ENCODE results near the gene TIGD6. TPM values are rescaled to one million over a fixed set of nuclear protein-coding genes. Genes with fewer than 3 reads are reported as not detected.

TIGD6 gene
- total RNA-seq, 5 donors from 2014 or later (not counting 1 experiment from before 2014, with no cell fraction given): 1.7 to 4.5 (median 4.0) TPM

DNA sequence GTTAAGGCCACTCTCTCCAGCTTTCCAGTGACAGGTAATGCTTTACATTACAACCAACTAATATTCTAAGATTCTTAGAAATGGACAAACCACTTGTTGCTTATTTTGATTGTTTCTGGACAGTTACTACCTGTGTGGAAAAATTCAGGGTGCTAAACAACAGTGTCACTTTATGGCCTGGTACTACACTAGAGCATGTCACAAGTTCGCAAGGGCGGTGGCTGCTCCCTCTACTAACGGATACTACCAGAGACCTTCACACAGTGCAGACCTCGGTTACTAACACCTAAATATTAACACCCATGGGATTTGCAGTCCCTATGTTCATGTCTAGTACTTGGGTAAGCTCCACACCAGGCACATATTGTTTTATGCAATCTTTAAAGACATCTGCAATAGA is 13.5 kb upstream of the TIGD6 start:
- no peaks in the 10 kb centered on the region for H3K27me3 Mint-ChIP-seq
- H3K27ac Mint-ChIP-seq: no peak overlapping the region
- no peak overlapping the region for H3K4me3 Mint-ChIP-seq
- H3K4me3 ChIP-seq (ENCODE audit: control insufficient read depth in 1 of 2, extremely low read depth in 1 of 2, low read length in 1 of 2): no peak overlapping the region
- peaks cover under 1 to 7% (median 5%) of the 10 kb centered on the region in 3 donors for H3K4me1 Mint-ChIP-seq
- no peaks in the 10 kb centered on the region for H3K9me3 ChIP-seq
- DNase-seq (no peak), ATAC-seq (replicated peaks in 1 of 4) (no peak)
- H3K27me3 ChIP-seq (replicated peaks in 1 of 2; ENCODE audit: control insufficient read depth in 2 of 2, extremely low read depth in 1 of 2, insufficient read depth in 2 of 2, low read length in 1 of 2): no peaks in the 10 kb centered on the region
- H3K36me3 Mint-ChIP-seq: peaks cover 85% of the 10 kb centered on the region
- ChIA-PET CTCF (interaction anchor here in 1 of 2 donors (0.5 kb wide), 1 partner anchor 371 kb away, joined by 3 read pairs; no protein-coding TSS in a partner anchor), POLR2A (no interaction called here)
- 100% methylated on average over 2 of the region's 4 CpGs for WGBS (ENCODE audit: insufficient coverage)
- peaks cover 0 to 6% (median 2%) of the 10 kb centered on the region in 3 donors for H3K9me3 Mint-ChIP-seq
- no peaks in the 10 kb centered on the region for H3K4me1 ChIP-seq (ENCODE audit: control insufficient read depth in 1 of 2, extremely low read depth in 1 of 2, insufficient read depth in 2 of 2, low read length in 2 of 2)
- H3K36me3 ChIP-seq (ENCODE audit: control insufficient read depth in 2 of 2, extremely low read depth in 1 of 2, insufficient read depth in 1 of 2, low read length in 1 of 2): peaks cover 13 to 84% of the 10 kb centered on the region in 2 donors
- H3K27ac ChIP-seq (ENCODE audit: low read length): no peak overlapping the region

DNA sequence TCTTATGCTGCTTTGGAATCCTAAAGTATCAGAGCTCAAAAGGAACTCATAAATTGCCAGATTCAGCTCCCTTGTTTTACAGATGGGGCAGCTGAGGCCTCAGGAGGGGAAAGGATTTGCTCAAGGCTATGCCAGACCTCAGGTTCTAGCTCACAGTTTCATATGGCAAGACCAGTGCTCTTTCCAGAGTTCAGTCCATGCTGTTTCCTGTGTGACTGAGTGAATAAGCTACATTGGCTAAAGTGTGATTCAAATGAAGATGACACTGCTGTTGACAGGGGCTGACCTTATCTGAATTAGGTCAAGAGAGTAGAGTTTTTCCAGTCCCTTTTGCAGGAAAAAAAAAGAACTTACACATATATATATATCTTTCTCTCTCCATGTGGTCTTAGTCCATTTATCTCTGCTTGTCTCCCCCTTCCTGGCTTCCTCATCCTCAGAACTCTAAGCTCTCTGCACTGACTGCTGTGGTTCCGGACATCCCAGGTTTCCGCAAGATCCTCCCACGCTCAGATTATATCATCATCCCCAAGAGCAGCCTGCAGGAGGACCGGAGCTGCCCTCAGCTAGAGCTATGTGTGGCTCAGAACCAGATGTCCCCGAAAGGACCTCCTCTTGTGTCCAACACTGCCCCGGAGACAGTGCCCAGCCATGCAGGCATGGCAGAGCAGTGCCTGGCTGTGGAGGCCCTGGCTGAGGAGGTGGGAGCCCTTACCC is 9.4 kb upstream of the TIGD6 start:
- ChIA-PET POLR2A (no interaction called here), CTCF (interaction anchor here in 1 of 2 donors (1.5 kb wide), 1 partner anchor 10 kb away, joined by 4 read pairs; no protein-coding TSS in a partner anchor)
- H3K9me3 ChIP-seq: no peaks in the 10 kb centered on the region
- DNase-seq (no peak), ATAC-seq (replicated peaks in 1 of 4) (no peak)
- no peaks in the 10 kb centered on the region for H3K9me3 Mint-ChIP-seq
- no peaks in the 10 kb centered on the region for H3K27me3 ChIP-seq (replicated peaks in 1 of 2; ENCODE audit: control insufficient read depth in 2 of 2, extremely low read depth in 1 of 2, insufficient read depth in 2 of 2, low read length in 1 of 2)
- WGBS (ENCODE audit: insufficient coverage): 100% methylated on average over 6 of the region's 6 CpGs
- peaks cover 15 to 27% (median 15%) of the 10 kb centered on the region in 3 donors for H3K4me1 Mint-ChIP-seq
- peaks cover 7 to 81% of the 10 kb centered on the region in 2 donors for H3K36me3 ChIP-seq (ENCODE audit: control insufficient read depth in 2 of 2, extremely low read depth in 1 of 2, insufficient read depth in 1 of 2, low read length in 1 of 2)
- no peak overlapping the region for H3K27ac ChIP-seq (ENCODE audit: low read length)
- H3K4me3 Mint-ChIP-seq: no peak overlapping the region
- H3K27me3 Mint-ChIP-seq: no peaks in the 10 kb centered on the region
- H3K36me3 Mint-ChIP-seq: peaks cover 81% of the 10 kb centered on the region
- no peak overlapping the region for H3K4me3 ChIP-seq (ENCODE audit: control insufficient read depth in 1 of 2, extremely low read depth in 1 of 2, low read length in 1 of 2)
- H3K4me1 ChIP-seq (ENCODE audit: control insufficient read depth in 1 of 2, extremely low read depth in 1 of 2, insufficient read depth in 2 of 2, low read length in 2 of 2): no peaks in the 10 kb centered on the region
- H3K27ac Mint-ChIP-seq: no peak overlapping the region

DNA sequence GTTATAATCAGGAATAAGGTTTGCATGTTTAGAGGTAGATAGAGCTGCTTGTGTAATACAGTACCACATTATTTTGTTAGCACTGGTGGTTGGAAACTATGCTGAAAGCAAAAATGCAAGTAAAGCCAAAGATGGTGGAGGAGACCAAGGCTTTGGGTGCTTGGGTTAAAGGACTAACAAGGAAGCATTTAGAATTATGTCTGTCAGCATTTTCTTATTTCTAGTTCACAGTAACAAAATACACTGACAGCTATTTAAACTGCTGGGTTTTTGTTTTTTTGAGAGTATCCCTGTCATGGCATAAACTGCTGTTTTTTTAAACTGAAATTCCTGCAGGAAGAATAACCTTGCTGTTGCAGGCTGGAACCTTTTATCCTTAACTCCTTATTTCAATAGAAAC is 6.6 kb upstream of the TIGD6 start:
- Histone ChIP-seq H3K4me1 (ENCODE audit: control insufficient read depth in 1 of 2, extremely low read depth in 1 of 2, insufficient read depth in 2 of 2, low read length in 2 of 2) (peaks cover 3 to 10% of the 10 kb centered on the region in 2 experiments), H3K36me3 (ENCODE audit: control insufficient read depth in 2 of 2, extremely low read depth in 1 of 2, insufficient read depth in 1 of 2, low read length in 1 of 2) (peaks cover 5 to 60% of the 10 kb centered on the region in 2 donors), H3K9me3 (no peaks in the 10 kb centered on the region), H3K27me3 (replicated peaks in 1 of 2; ENCODE audit: control insufficient read depth in 2 of 2, extremely low read depth in 1 of 2, insufficient read depth in 2 of 2, low read length in 1 of 2) (no peaks in the 10 kb centered on the region), H3K27ac (ENCODE audit: low read length) (no peak overlapping the region), H3K4me3 (ENCODE audit: control insufficient read depth in 1 of 2, extremely low read depth in 1 of 2, low read length in 1 of 2) (no peak overlapping the region)
- POLR2A ChIA-PET: interaction anchor here (0.6 kb wide), 2 partner anchors 432 to 1587 kb away, joined by 7 read pairs; no protein-coding TSS in a partner anchor
- Mint-ChIP-seq H3K4me3 (no peak overlapping the region), H3K9me3 (no peaks in the 10 kb centered on the region), H3K27me3 (no peaks in the 10 kb centered on the region), H3K36me3 (peaks cover 63% of the 10 kb centered on the region), H3K27ac (no peak overlapping the region), H3K4me1 (peaks cover 36 to 47% (median 39%) of the 10 kb centered on the region in 3 donors)
- DNase-seq: no peak
- CTCF ChIA-PET: interaction anchor here (1.0 to 2.0 kb wide), 2 partner anchors 14 to 16 kb away, joined by 3 to 5 read pairs; no protein-coding TSS in a partner anchor
- ATAC-seq (replicated peaks in 1 of 4): no peak

- CTCF ChIA-PET: interaction anchor here (1.0 to 2.0 kb wide), 3 partner anchors 13 to 370 kb away, joined by 3 to 5 read pairs (median 3); no protein-coding TSS in a partner anchor
- POLR2A ChIA-PET: interaction anchor here in 1 of 2 donors (0.5 kb wide), 2 partner anchors 411 to 416 kb away, joined by 3 to 10 read pairs; no protein-coding TSS in a partner anchor
- no peaks in the 10 kb centered on the region for H3K9me3 ChIP-seq
- no CpG with 5 or more reads among the region's 4 CpGs for WGBS (ENCODE audit: insufficient coverage)
- peaks cover 3 to 57% of the 10 kb centered on the region in 2 donors for H3K36me3 ChIP-seq (ENCODE audit: control insufficient read depth in 2 of 2, extremely low read depth in 1 of 2, insufficient read depth in 1 of 2, low read length in 1 of 2)
- no peaks in the 10 kb centered on the region for H3K9me3 Mint-ChIP-seq
- H3K4me3 ChIP-seq (ENCODE audit: control insufficient read depth in 1 of 2, extremely low read depth in 1 of 2, low read length in 1 of 2): no peak overlapping the region
- peaks cover 7 to 14% of the 10 kb centered on the region in 2 experiments for H3K4me1 ChIP-seq (ENCODE audit: control insufficient read depth in 1 of 2, extremely low read depth in 1 of 2, insufficient read depth in 2 of 2, low read length in 2 of 2)
- no peak overlapping the region for H3K27ac ChIP-seq (ENCODE audit: low read length)
- no peak for ATAC-seq (replicated peaks in 1 of 4)
- no peak for DNase-seq
- H3K36me3 Mint-ChIP-seq: peaks cover 60% of the 10 kb centered on the region
- no peak overlapping the region for H3K27ac Mint-ChIP-seq
- H3K27me3 ChIP-seq (replicated peaks in 1 of 2; ENCODE audit: control insufficient read depth in 2 of 2, extremely low read depth in 1 of 2, insufficient read depth in 2 of 2, low read length in 1 of 2): no peaks in the 10 kb centered on the region
- no peak overlapping the region for H3K4me3 Mint-ChIP-seq
- H3K27me3 Mint-ChIP-seq: no peaks in the 10 kb centered on the region
- H3K4me1 Mint-ChIP-seq: peaks cover 42 to 52% (median 47%) of the 10 kb centered on the region in 3 donors
Measured at GRCh38 chr5:150006318-150006717, 5.9 kb upstream of the TIGD6 start.

DNA sequence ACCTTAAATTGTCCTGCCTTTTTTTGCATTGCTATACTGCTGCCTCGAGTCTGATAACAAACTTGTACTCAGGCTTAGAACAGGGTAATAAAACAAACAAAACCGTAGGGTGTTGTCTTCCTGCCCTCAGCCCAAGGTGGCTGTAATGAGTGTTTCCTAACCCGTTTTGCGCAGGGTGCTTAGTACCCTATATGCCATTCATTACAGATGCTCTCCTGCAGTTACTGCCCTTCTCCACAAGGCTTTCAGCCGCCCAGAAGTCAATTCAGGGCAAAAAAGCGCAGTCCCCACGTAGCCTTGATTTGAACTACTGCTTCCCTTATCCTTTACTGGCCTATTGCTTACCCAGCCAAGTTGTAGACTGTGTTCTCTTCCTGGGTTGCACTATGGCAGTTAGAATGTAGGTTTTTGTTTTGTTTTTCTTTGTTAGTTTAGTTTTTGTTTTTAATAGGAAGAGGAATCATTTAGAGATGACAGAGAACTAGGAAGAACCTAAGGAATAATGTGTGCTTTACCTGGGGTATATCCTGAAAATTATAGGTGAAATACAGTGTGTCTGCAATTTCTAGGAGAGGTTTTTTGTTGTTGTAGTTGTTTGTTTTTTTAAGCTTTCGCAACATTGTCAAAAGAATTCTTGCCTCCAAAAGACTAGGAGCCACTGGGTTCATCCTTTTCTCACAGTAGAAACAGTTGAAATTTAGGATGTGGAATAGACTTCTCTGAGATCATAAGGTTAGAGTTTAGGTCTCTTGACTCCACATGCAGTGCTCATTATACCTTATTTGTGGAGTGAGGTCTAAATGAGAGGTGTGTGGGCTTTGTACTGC is 1.4 kb upstream of the TIGD6 start:
- peak; percentile 65 to 75 (median 67) for ATAC-seq (replicated peaks in 1 of 4)
- peaks cover 49 to 56% (median 55%) of the 10 kb centered on the region in 3 donors for H3K4me1 Mint-ChIP-seq
- H3K9me3 ChIP-seq: no peaks in the 10 kb centered on the region

More for the DNA sequence above, 1.4 kb upstream of the TIGD6 start:
- Histone ChIP-seq H3K4me1 (ENCODE audit: control insufficient read depth in 1 of 2, extremely low read depth in 1 of 2, insufficient read depth in 2 of 2, low read length in 2 of 2) (peaks cover 7 to 28% of the 10 kb centered on the region in 2 experiments), H3K27ac (ENCODE audit: low read length) (peak overlapping the region; percentile 75), H3K4me3 (ENCODE audit: control insufficient read depth in 1 of 2, extremely low read depth in 1 of 2, low read length in 1 of 2) (peak overlapping the region; percentile 55 to 87), H3K36me3 (ENCODE audit: control insufficient read depth in 2 of 2, extremely low read depth in 1 of 2, insufficient read depth in 1 of 2, low read length in 1 of 2) (peaks cover 0 to 23% of the 10 kb centered on the region in 2 donors), H3K27me3 (replicated peaks in 1 of 2; ENCODE audit: control insufficient read depth in 2 of 2, extremely low read depth in 1 of 2, insufficient read depth in 2 of 2, low read length in 1 of 2) (no peaks in the 10 kb centered on the region)
- ChIA-PET CTCF (interaction anchor here (0.6 to 1.1 kb wide), 4 partner anchors 11 to 42 kb away, joined by 3 to 4 read pairs (median 4); partner anchors contain the start of gene SLC26A2 (in 1 of the 2)), POLR2A (interaction anchor here in 1 of 2 donors (1.0 kb wide), 1 partner anchor 42 kb away, joined by 6 read pairs; the partner anchor contains the start of gene SLC26A2)
- WGBS (ENCODE audit: insufficient coverage): 25% methylated on average over 4 of the region's 8 CpGs
- peak overlapping the region; percentile 87 to 89 (median 87) for H3K4me3 Mint-ChIP-seq
- peak; percentile 27 to 80 (median 55) for DNase-seq
- peaks cover 25% of the 10 kb centered on the region for H3K36me3 Mint-ChIP-seq
- H3K27ac Mint-ChIP-seq: peak overlapping the region; percentile 84 to 90
- no peaks in the 10 kb centered on the region for H3K27me3 Mint-ChIP-seq
- no peaks in the 10 kb centered on the region for H3K9me3 Mint-ChIP-seq

Measured in T-cell (primary cell).